AG04450 (cell line): ENCODE results near the gene VPS37B. TPM values are rescaled to one million over a fixed set of nuclear protein-coding genes. Genes with fewer than 3 reads are reported as not detected.

ENCODE experiments used
- CTCF ChIA-PET: fragments of 300-600, 350-600 bp; formaldehyde crosslinking; extraction: SDS; loops from one replicate; lab custom pipeline; 2022; ENCODE audit warnings: antibody characterized with exemption, inconsistent platforms; lab: Charles Lee
- POLR2A ChIA-PET: fragments of 350-600 bp; formaldehyde crosslinking; extraction: SDS; loops from one replicate; lab custom pipeline; 2021; ENCODE audit warnings: antibody characterized with exemption, inconsistent platforms; lab: Yijun Ruan, JAX
- DNase-seq: peaks from one replicate; pipeline ENCODE4 v3.0.0-alpha.2; 2011; ENCODE audit warnings: low read depth, low spot score
- H3K27ac ChIP-seq: one replicate; pipeline ENCODE4 v1.5.1; 2012; ENCODE audit warnings: low read depth, low read length, control low read depth
- H3K27me3 ChIP-seq: one replicate; pipeline ENCODE4 v1.6.0; 2012; ENCODE audit warnings: low read length; ENCODE audit not compliant: control insufficient read depth, insufficient read depth
- H3K4me3 ChIP-seq: 2 replicates; pipeline ENCODE4 v1.5.1; 2011; ENCODE audit warnings: mild to moderate bottlenecking, low read depth, low read length, control low read depth
- H3K9me3 ChIP-seq: 2 replicates; pipeline ENCODE4 v1.5.1; 2012; ENCODE audit warnings: low read length; ENCODE audit not compliant: control insufficient read depth, insufficient read depth
- polyA plus RNA-seq: library from polyadenylated mRNA; depleted of rRNA; stranded (reverse); fragments of >200 nt; gene quantifications from 2 replicates; pipeline ENCODE4 v1.2.3, GENCODE V29; 2011
- TF ChIP-seq, protein P1 (sequence below): IDR thresholded peaks from 2 replicates; pipeline ENCODE4 v1.5.1; 2011; ENCODE audit warnings: low read depth, low read length, control low read depth, inconsistent platforms

Gene VPS37B
- polyA plus RNA-seq, 1 experiment = 24.5 TPM

DNA sequence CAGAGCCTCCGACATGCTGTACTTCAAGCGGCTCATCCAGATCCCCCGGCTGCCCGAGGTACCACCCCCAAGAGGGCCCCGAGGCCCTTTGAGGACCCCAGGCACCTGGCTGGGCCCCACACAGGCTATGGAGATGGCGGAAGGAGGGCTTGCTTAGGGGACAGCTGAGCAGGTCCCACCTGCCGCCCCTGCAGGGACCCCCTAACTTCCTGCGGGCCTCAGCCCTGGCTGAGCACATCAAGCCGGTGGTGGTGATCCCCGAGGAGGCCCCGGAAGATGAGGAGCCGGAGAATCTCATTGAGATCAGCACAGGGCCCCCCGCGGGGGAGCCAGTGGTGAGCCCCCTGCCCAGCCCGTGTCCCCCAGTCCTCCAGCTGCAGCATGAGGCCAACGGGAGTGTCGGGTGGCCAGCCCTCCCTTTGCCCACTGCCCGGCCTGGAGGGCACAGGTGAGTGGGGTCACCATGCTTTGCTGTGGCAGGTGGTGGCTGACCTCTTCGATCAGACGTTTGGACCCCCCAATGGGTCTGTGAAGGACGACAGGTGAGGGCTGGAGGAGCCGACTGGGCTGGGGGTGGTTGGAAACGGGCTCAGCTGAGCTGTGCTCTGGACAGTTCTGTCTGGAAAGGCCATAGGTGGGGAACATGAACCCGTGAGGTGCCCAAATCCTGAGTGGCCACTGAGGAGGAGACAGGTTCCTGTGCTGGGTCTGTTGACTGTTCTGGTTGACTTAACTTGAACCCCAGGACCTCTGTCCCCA is 40.7 kb downstream of the VPS37B start:
- DNase-seq = no peak
- Histone ChIP-seq H3K4me3 (no peak overlapping the region), H3K9me3 (no peaks in the 10 kb centered on the region; the same call in 1 of the 2 replicates), H3K27me3 (no peaks in the 10 kb centered on the region), H3K27ac (no peak overlapping the region)
- TF ChIP-seq, protein P1, sequence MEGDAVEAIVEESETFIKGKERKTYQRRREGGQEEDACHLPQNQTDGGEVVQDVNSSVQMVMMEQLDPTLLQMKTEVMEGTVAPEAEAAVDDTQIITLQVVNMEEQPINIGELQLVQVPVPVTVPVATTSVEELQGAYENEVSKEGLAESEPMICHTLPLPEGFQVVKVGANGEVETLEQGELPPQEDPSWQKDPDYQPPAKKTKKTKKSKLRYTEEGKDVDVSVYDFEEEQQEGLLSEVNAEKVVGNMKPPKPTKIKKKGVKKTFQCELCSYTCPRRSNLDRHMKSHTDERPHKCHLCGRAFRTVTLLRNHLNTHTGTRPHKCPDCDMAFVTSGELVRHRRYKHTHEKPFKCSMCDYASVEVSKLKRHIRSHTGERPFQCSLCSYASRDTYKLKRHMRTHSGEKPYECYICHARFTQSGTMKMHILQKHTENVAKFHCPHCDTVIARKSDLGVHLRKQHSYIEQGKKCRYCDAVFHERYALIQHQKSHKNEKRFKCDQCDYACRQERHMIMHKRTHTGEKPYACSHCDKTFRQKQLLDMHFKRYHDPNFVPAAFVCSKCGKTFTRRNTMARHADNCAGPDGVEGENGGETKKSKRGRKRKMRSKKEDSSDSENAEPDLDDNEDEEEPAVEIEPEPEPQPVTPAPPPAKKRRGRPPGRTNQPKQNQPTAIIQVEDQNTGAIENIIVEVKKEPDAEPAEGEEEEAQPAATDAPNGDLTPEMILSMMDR = no peak
- ChIA-PET CTCF (interaction anchor here (0.6 kb wide), 1 partner anchor 357 kb away, joined by 10 read pairs; no protein-coding TSS in a partner anchor), POLR2A (no interaction called here)

DNA sequence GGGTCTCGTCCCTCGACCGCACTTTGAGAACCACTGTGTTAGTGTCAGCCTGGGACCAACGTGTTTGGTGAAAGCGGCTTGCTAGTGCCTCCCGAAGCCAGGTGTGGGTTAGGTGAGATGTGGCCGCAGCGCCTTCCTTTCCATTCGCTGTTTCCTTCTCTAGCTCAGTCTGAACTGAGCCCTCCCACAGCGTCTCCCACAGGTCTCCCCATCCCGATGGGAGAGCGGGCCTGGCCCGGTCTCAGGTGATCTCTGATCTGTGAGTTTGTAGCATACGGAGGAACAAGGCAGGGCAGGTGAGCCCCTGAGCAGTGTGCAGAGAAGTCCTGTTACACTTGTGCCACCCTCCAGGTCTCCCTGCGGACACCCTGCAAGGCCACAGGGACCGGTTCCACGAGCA is 41.4 kb downstream of the VPS37B start:
- TF ChIP-seq, protein P1 = no peak
- Histone ChIP-seq H3K4me3 (no peak overlapping the region), H3K27me3 (no peaks in the 10 kb centered on the region), H3K9me3 (no peaks in the 10 kb centered on the region; the same call in 1 of the 2 replicates), H3K27ac (no peak overlapping the region)
- POLR2A ChIA-PET = no interaction called here
- no peak for DNase-seq
- CTCF ChIA-PET = interaction anchor here (1.6 kb wide), 1 partner anchor 61 kb away, joined by 4 read pairs; no protein-coding TSS in a partner anchor

DNA sequence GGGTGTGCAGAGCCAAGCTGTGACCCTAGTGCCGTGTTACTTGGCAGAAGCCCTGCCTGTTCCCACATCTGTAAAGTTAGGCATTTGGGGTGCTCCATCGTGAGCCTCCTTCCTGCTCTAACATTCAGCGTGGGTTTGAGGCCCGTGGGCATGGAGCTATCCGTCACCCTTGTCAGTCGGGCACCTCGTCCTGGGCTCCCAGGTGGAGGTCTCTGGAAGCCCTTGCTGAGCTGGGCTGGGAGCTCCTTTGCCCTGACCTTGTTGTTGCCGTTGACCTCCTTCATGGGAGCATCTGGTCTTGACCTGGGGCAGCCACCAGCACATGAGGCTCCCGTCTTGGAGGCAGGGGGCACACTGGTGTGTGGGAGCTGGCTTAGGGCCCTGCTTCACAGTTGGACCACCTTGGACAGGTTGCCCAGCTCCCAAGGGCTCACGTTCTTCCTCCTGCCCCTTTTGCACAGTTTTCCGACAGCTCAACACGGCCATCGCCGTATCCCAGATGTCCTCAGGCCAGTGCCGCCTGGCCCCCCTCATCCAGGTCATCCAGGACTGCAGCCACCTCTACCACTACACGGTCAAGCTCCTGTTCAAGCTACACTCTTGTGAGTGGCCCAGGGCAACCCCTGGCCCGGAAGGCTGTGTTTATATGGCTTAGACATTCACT is 42.2 kb downstream of the VPS37B start:
- TF ChIP-seq, protein P1 = no peak
- no peak overlapping the region for H3K4me3 ChIP-seq
- ChIA-PET POLR2A (no interaction called here), CTCF (interaction anchor here (0.6 to 1.6 kb wide), 3 partner anchors 21 to 301 kb away, joined by 3 to 8 read pairs (median 4); no protein-coding TSS in a partner anchor)
- no peak for DNase-seq
- H3K27ac ChIP-seq = no peak overlapping the region
- H3K27me3 ChIP-seq = no peaks in the 10 kb centered on the region
- no peaks in the 10 kb centered on the region; the same call in 1 of the 2 replicates for H3K9me3 ChIP-seq

DNA sequence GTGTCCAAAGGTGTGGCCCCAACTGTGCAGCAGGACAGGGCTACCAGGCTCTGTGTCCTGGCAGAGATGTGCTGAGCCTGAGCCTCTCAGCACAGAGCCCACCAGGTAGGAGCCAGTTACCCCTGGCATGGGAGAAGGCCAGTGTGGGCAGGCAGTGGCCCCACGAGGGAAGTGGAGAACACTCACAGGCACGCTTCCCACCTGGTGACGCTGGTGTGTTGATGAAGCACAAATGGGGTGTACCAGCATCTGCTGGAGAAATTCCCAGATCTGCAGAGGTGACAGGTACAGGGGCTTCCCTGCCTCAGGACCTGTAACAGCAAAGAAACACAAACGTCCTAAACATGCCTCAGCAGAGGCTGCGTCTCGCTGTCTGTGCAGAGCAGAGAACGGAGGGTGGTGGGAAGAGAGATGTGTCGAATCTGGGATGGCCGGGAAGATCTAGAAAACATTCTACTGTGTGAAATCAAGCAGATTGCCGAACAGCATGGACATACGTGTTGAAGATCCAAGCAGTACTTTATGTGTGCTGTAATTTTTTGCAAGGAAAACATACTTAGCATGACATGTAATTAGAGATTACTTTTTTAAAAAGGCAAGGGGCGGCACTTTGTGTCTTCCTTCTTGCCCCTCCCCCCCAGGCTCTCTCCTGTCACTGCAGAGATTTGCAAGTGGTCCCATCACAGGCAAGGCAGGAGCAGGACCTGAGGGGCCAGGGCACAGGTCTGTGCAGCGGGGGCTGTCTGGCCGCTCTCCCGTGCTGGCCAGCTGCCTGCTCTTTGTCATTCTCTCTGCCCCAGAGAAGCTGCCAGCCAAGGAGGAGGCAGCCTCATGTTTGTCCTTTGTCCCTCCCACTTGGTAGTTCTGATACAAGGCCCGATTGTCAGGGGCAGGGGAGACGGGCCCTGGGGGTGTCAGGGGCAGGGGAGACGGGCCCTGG is 43.3 kb downstream of the VPS37B start:
- H3K4me3 ChIP-seq = no peak overlapping the region
- no peak for DNase-seq
- H3K27ac ChIP-seq = no peak overlapping the region
- ChIA-PET POLR2A (interaction anchor here (0.8 kb wide), 1 partner anchor 16 kb away, joined by 3 read pairs; no protein-coding TSS in a partner anchor), CTCF (interaction anchor here (0.6 to 1.6 kb wide), 2 partner anchors 59 to 302 kb away, joined by 4 to 8 read pairs; no protein-coding TSS in a partner anchor)
- H3K27me3 ChIP-seq = no peaks in the 10 kb centered on the region
- no peaks in the 10 kb centered on the region; the same call in 1 of the 2 replicates for H3K9me3 ChIP-seq
- TF ChIP-seq, protein P1 = no peak
